Measurements from ENCODE around the gene WHAMM. TPM values are rescaled to one million over a fixed set of nuclear protein-coding genes. Genes with fewer than 3 reads are reported as not detected.

WHAMM gene
- total RNA-seq, 1 donor from 2014 or later = 9.3 TPM

GRCh38 chr15:82852941-82853561 lies 43.6 kb downstream of the WHAMM start:
- Histone ChIP-seq H3K9me3 (no peaks in the 10 kb centered on the region), H3K27ac (no peak overlapping the region), H3K4me1 (no peaks in the 10 kb centered on the region), H3K27me3 (no peaks in the 10 kb centered on the region), H3K36me3 (no peaks in the 10 kb centered on the region), H3K4me3 (no peak overlapping the region)
- intact Hi-C loops (cut with DNase I) = no loop called here
- TF ChIP-seq POLR2A (IDR thresholded peaks at IDR 0.05) (no peak), POLR2AphosphoS5 (IDR thresholded peaks at IDR 0.05; ENCODE audit: insufficient read depth in 1 of 2, low read depth in 1 of 2) (no peak), CTCF (IDR thresholded peaks at IDR 0.05) (no peak)
- no peak for DNase-seq (ENCODE audit: extremely low spot score in 2 of 2)

- Histone ChIP-seq H3K9me3 (no peaks in the 10 kb centered on the region), H3K4me3 (no peak overlapping the region), H3K4me1 (no peaks in the 10 kb centered on the region), H3K27ac (no peak overlapping the region), H3K36me3 (no peaks in the 10 kb centered on the region), H3K27me3 (no peaks in the 10 kb centered on the region)
- DNase-seq (ENCODE audit: extremely low spot score in 2 of 2) = no peak
- intact Hi-C loops (cut with DNase I) = no loop called here
- TF ChIP-seq POLR2AphosphoS5 (IDR thresholded peaks at IDR 0.05; ENCODE audit: insufficient read depth in 1 of 2, low read depth in 1 of 2) (no peak), CTCF (IDR thresholded peaks at IDR 0.05) (no peak), POLR2A (IDR thresholded peaks at IDR 0.05) (no peak)
These were observed 45.1 kb downstream of the WHAMM start for GRCh38 chr15:82854554-82854953.

GRCh38 chr15:82855286-82856100 lies 46.1 kb downstream of the WHAMM start:
- TF ChIP-seq POLR2AphosphoS5 (IDR thresholded peaks at IDR 0.05; ENCODE audit: insufficient read depth in 1 of 2, low read depth in 1 of 2) (no peak), CTCF (IDR thresholded peaks at IDR 0.05) (no peak), POLR2A (IDR thresholded peaks at IDR 0.05) (no peak)
- no peak overlapping the region for H3K27ac ChIP-seq

GRCh38 chr15:82856397-82857170 lies 47.2 kb downstream of the WHAMM start:
- DNase-seq (ENCODE audit: extremely low spot score in 2 of 2) = no peak

More at GRCh38 chr15:82855286-82856100, 46.1 kb downstream of the WHAMM start:
- no peak for DNase-seq (ENCODE audit: extremely low spot score in 2 of 2)
- intact Hi-C loops (cut with DNase I) = no loop called here
- H3K9me3 ChIP-seq = no peaks in the 10 kb centered on the region
- H3K4me3 ChIP-seq = no peak overlapping the region
- H3K27me3 ChIP-seq = no peaks in the 10 kb centered on the region
- no peaks in the 10 kb centered on the region for H3K36me3 ChIP-seq
- no peaks in the 10 kb centered on the region for H3K4me1 ChIP-seq

GRCh38 chr15:82858932-82859331 lies 49.5 kb downstream of the WHAMM start:
- H3K27me3 ChIP-seq = no peaks in the 10 kb centered on the region
- H3K36me3 ChIP-seq = no peaks in the 10 kb centered on the region
- intact Hi-C loops (cut with DNase I) = no loop called here
- DNase-seq (ENCODE audit: extremely low spot score in 2 of 2) = no peak
- no peak for TF ChIP-seq POLR2A (IDR thresholded peaks at IDR 0.05)
- no peak for TF ChIP-seq CTCF (IDR thresholded peaks at IDR 0.05)
- no peaks in the 10 kb centered on the region for H3K4me1 ChIP-seq
- H3K27ac ChIP-seq = no peak overlapping the region
- H3K4me3 ChIP-seq = no peak overlapping the region
- H3K9me3 ChIP-seq = no peaks in the 10 kb centered on the region

More at GRCh38 chr15:82856397-82857170, 47.2 kb downstream of the WHAMM start:
- Histone ChIP-seq H3K4me1 (no peaks in the 10 kb centered on the region), H3K27ac (no peak overlapping the region), H3K9me3 (no peaks in the 10 kb centered on the region), H3K4me3 (no peak overlapping the region), H3K36me3 (no peaks in the 10 kb centered on the region), H3K27me3 (no peaks in the 10 kb centered on the region)
- no peak for TF ChIP-seq POLR2A (IDR thresholded peaks at IDR 0.05)
- intact Hi-C loops (cut with DNase I) = no loop called here

All from vagina (tissue), 2 donors.